HG02588 (cell line): ENCODE measurements around the gene SFTPB.
"Not testable (repeated sequence)": the region's sequence is repeated elsewhere in the genome, so short reads cannot be mapped to it uniquely, and the experiment has no call there.

ENCODE experiments used
- ATAC-seq: cut with Tn5 transposase; IDR thresholded peaks from one replicate; pipeline ENCODE4 v1.9.1; 2021; ENCODE audit warnings: mild to moderate bottlenecking, moderate library complexity; ENCODE audit not compliant: unreplicated experiment

SFTPB gene

DNA sequence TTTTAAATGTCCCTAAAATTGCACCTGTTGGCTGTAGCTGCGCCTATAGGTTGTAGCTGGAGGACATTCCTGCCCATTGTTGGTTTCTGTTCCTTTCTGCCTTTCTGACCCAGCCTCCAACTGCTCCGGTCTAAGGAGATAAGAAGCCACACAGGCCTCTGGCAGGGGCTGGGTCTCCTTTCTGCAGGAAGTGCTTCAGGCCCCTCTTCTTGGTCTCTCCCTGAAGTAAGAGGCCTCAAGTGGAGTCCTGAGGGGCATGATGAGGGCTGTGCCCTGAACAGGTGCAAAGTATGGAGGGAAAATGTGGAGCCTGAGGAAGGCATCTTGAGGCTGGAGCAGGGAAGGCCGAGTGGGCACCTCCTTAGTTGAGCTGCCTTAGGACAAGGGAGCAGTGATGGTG is 10.4 kb upstream of the SFTPB start:
- ATAC-seq: no peak

DNA sequence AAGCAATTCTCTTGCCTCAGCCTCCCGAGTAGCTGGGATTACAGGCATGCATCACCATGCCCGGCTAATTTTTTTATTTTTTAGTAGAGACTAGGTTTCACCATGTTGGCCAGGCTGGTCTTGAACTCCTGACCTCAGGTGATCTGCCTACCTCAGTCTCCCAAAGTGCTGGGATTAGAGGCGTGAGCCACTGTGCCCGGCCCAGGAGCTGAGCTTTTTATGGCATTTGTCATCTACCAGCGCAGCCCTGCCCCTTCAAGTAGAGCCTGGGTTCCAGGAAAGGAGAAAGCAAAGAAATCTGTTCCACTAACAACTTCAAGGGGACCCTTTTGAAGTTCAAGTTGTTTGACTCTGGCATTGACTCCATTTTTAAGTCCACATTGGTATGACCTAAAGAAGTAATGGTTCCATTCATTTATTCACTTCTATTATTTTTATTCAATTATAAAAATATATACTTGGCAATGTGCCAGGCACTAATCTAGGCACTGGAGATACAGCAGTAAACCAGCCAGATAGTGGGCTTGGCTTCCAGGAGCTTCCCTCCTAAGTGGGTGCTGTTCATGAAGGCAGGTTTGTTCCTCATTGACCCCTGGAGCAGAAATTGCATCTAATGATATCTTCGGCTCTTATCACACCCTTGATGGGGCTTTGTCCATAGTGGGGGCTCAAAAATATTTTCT is 8.0 kb upstream of the SFTPB start:
- ATAC-seq: no peak

DNA sequence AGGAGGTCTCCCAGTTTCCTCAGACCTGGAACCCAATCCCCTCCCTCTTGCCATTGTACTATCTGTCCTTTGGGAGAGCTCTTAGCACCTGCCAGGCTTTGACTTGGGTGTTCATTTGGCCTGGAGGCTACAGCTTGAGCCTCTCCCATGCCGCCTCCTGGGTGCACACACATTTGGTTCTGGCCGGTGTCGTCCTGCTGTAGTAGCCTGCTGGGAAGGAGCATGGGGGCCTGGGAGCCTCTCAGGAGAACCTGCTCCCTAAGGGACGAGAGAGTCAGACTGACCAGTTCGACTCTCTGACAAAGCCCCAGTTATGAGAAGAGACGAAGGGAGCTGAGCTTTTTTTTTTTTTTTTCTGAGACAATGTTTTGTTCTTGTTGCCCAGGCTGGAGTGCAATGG is 7.4 kb upstream of the SFTPB start:
- no peak for ATAC-seq

DNA sequence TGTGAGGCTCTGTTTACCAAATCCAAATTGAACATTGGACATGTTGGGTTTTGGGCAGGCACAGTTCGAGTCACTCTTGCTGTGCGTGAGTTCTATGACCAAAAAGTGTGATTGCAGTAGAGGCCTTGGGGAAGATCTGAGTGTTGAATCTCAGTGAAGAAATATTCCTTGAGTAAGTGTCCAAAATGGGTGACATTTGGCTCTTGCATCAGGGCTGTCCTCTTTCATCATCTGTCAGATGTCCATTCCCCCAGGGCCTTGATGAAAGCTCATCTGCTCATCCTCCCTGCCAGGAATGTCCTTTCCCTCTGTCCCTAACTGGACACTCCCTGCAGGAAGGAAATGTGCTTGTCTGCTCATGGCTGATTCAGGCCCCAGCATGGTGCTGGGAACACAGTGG is 6.4 kb upstream of the SFTPB start:
- no peak for ATAC-seq

DNA sequence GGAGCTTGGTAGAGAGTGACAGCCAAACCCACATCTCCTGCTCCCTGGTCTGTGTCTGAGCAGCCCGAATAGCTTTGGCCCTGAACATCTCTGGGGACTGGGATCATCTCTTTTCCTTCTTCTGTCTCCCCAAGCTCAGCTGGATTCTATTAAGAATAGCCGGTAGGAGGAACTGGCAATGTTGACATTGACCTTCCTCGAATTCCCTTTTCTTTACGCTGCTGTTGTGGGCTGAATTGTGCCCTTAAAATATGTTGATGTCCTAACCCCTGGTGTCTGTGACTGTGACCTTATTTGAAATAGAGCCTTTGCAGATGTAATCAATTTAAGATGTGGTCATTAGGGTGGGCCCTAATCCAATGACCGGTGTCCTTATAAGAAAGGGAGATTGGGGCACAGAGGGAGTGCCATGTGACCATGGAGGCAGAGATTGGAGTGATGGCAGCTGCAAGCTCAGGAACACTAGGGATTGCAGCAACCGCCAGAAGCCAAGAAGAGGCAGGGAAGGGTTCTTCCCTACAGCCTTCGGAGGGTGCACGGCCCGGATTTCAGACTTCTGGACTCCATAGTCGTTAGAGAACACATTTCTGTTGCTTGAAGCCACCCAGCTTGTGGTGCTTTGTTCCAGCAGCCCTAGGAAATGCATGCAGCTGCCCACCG is 5.8 kb upstream of the SFTPB start:
- ATAC-seq: no peak

DNA sequence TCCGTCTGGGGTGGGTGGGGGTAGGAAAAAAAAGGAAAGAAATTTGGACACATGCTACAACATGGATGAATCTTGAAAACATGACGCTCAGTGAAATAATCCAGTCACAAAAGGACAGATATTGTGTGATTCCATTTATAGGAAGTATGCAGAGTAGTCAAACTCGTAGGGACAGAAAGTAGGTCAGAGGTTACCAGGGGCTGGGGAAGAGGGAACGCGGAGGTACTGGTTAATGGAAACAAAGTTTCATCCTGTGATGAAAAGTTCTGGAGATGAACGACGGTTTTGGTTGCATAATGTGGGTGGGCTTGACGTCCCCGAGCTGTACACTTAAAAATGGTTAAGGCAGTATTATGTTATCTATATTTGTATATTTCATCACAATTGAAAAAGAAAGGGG is 4.5 kb upstream of the SFTPB start:
- no peak for ATAC-seq

DNA sequence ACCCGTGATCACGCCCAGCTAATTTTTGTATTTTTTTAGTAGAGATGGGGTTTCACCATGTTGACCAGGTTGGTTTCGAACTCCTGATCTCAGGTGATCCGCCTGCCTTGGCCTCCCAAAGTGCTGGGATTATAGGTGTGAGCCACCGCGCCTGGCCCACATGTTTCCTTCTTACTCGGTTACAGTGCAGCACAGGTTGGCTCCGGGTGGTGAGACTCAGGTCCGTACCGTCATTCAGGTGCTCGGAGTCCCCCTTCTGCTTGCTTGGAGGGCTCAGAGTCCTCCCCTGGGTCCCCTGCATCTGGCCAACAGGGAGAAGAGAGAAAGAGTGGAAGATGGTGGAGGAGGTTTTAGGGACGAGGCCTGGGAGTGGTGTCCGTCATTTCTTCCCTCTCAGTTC is 2.4 kb upstream of the SFTPB start:
- ATAC-seq: not testable (repeated sequence)

DNA sequence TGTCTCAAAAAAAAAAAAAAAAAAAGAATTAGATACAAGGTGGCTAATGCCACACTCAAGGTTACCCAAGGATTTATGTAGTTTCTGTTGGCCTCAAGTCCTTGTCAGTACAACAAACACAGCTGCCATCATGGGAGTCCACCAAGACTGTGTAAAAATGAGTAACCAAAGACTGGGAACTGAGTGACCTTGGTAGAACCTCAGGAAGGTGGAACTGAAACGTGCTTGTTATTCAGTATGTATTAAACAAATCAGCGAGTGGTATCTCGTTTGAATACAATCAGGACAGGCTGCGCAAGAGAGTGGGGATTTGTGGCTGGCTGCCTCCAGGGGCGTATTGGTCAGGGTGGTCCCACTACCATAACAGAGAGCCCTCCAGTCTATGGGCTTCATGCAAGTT is 1.6 kb upstream of the SFTPB start:
- peak; percentile 72 for ATAC-seq

DNA sequence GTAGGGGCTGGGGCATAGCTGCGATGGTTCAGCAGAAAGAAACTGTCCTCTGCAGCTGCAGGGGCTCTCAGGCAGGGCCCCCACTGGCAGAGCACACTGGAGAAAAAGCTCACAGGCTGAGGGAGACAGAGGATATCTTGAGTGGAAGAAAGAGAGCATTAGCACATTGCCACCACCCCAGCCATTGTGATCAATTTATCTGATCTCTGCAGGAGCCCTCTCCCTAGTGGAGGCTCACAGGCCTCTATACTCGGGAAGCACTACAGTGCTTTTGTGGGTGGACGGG is 801 bp upstream of the SFTPB start:
- no peak for ATAC-seq

DNA sequence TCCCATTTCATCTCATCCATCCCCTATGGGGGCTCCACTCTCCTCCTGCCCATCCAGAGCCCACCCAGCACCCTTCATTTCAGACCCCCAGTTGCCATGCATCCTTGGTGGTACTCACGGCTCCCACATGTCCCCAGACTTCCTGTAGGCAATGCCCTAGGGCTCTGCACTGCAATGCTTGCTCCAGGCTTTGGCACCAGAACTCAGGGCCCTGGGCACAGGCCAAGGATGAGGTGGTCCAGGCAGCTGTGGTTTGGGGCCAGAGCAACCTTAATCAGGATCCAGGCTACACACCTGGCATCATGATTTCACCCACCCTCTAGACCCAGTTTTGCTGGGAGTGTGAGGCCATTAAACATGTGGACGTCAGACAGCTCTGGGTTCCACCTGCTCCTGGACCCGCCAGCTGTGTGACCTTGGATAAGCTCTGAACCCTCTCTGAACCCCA is 414 bp downstream of the SFTPB start:
- no peak for ATAC-seq

DNA sequence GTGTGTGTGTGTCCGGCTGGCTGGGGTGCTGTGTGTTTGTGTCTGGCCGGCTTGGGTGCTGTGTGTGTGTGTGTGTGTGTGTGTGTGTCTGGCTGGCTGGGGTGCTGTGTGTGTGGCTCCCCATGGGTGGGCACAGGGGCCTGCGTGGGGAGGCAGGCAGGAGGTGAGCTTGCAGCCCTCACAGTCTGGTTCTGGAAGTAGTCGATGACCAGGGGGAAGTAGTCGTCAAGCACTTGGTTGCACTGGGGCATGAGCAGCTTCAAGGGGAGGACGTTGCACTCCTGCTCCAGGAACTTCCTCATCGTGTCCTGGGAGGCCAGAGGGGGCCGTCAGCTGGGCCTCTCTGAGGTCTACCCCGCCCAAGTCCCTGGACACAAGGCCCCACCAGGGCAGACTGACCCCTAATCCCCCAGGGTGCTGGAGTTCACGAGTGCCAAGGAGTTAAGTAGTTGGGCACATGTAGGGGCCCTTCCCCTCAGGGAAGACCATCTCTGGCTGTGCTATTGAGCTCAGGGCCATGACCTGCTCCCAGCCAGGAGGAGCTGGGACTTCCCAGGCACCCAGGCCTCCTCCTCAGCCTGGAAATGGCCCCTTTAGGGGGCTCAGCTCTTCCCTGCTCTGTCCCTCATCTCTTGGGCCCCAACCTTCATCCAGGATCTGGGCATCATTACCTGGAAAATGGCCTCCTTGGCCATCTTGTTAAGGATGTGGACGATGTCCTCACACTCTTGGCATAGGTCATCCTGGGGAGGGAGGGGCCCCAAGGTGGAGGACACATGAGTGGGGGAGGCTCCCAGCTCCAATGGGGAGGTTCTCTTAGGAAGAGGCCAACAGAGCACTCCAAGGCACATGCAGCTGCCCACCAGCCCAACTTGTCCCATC is 1.3 kb downstream of the SFTPB start:
- ATAC-seq: no peak

DNA sequence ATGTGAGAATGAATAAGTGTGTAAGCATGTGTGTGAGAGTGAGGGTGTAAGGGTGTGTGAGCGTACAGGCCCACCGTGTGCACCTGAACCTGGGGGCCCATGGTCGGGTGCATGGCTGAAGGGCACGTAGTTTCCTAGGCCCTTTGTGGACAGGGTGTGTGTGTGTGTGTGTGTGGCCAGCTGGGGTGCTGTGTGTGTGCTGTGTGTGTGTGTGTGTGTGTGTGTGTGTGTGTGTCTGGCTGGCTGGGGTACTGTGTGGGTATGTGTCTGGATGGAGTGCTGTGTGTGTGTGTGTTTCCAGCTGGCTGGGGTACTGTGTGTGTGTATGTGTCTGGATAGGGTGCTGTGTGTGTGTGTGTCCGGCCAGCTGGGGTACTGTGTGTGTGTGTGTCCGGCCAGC is 2.0 kb downstream of the SFTPB start:
- ATAC-seq: no peak

DNA sequence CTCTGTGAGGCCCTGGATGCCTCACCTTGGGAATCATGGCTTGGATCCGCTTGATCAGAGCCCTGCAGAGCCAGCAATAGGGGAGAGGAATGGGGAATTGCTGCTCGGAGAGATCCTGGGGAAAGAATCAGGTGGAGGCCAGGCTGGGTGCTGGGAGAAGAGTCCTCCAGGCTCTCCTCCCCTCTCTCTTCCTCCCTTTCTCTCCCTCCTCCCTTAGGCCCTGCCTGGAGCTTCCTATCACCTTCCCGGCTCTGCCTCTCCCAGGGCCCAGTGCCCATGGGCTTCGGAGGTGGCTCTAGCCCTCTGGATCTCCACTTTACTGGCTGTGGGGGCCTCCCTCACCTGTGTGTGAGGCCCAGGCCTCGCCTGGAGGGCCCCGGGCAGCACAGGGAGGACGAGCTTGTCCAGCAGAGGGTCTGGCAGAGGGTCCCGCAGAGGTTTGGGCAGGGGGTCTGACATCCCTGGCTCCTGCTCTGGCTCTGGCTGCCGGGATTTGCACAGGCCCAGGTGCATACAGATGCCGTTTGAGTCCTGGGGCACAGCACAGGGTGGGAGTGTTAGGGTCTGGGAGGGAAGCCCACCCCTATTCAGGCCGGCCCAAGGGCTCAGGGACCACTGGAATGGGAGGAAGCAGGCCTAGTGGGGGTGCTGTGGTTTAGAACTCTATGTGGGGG is 2.6 kb downstream of the SFTPB start:
- no peak for ATAC-seq

DNA sequence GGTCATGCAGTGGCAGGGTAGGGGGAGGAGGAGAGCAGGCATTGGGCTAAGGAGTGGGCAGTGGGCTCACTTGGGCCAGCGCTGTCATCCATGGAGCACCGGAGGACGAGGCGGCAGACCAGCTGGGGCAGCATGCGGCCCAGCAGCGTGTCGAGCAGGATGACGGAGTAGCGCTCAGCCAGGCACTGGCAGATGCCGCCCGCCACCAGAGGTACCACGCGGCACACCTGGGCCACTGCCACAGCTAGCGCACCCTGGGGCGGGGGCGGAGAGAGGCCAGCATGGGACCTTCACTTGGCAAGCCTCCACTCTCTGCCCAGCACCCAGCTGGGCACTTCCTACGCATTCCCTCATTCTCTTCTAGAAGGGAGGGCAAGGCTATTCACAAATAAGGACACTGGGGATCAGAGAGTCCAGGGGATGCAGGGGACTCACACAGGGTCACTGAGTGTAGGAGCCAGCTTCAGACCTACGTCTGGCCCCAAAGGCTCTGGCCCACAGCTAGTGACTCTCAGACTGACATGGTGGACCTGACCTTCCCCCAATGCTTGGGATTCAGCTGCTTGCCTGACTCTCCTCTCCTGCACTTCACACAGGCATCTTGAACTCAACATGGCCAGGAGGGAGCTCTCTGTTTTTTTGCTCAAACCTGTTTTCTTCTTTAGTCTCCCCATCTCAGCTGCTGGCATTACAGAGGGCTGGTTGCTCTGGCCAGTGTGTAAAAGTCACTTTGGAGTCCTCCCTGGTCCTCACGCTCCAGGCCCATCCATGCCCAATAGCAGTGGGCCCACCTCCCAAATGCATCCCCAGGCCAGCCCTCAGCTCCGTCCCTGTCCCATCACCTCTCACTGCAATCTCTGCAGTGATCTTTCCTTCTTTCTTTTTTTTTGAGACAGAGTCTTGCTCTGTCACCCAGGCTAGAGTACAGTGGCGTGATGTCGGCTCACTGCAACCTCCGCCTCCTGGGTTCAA is 4.1 kb downstream of the SFTPB start:
- no peak for ATAC-seq

DNA sequence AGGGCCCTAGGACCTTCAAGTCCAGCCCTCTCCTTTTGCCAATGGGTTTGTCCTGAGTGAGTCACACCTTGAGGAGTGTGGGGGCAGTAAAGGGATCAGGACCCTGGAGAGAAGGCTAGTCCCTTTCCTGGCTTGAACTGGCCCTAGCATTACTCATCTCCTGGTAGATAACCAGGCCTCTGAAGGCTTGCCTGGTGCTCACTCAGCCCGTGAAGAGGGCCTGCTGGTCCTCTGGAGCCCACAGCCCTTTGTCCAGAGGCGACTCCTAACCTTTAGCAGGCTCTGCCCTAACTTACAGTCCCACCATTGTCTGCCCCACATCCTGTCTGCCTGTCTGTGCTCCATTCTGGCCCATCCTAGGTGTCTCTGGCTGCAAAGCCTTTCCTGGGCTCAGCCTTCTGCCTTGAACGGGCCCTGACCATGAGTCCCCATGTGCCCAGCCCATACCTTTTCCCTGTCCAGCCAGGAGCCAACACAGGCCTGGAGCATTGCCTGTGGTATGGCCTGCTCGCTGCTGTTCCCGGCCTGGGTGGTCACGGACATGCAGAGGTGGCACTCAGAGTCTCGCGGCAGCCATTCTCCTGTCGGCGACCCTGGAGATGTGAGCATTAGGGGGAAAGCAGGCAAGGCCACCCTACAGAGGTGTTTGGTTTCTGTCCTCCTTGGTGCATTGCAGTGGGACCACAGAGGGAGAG is 5.0 kb downstream of the SFTPB start:
- ATAC-seq: no peak

DNA sequence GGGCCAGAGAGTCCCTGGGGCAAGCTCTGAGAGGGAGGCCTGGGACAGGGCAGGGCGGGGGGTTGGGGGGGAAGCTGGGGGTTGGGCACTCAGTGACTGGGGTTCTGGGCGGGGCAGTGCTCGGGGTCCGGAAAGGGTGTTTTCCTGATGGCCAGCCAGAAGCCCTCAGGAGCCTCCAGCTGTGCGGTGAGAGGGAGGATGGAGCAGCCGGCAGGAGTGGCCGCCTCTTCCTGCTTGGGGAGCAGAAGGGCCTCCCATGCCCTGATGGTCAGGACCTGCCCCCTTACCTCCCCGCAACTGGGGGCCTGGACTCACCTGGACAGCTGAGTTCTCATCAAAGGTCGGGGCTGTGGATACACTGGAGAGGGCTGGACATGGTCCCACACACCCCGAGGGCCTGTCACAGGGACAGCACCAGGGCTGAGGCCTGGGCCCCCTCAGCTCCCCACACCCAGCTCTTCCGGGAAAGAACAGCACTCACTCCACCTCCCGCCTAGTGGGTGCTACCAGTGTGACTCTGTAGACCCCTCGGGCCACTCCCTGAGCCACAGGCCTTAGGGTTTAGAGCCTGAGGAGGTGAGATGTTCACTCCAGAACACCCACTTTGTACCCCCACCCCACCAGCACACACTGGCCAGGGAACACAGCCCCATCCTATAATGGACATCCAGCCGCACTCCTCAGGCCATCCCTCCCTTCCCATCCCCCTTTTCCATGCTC is 6.7 kb downstream of the SFTPB start:
- no peak for ATAC-seq

DNA sequence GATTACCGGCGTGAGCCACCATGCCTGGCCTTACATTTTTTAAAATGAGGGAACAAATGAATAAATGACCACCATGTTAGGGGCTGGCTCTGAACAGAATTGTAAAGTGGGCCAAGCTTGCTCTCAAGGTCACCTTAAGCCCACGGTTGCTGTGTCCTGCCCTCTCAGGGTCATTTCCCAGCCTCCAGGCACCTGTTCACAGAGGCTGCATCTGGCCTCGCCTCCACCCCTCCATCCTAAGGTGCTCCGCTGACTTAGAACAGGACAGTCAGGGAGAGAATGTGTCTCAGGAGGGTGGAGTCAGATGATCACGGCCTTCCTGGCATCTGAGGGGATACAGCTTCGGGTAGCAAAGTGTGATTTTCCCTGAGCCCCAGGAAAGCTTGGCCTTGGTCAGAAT is 7.3 kb downstream of the SFTPB start:
- ATAC-seq: no peak

DNA sequence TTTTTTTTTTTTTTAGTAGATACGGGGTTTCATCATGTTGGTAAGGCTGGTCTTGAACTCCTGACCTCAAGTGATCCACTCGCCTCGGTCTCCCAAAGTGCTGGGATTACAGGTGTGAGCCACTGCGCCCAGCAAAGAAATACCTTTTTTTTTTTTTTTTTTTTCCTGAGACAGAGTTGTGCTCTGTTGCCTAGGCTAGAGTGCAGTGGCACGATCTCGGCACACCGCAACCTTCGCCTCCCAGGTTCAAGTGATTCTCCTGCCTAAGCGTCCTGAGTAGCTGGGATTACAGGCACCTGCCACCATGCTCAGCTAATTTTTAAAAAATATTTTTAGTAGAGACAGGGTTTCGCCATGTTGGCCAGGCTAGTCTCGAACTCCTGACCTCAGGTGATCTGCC is 7.7 kb downstream of the SFTPB start:
- not testable (repeated sequence) for ATAC-seq

DNA sequence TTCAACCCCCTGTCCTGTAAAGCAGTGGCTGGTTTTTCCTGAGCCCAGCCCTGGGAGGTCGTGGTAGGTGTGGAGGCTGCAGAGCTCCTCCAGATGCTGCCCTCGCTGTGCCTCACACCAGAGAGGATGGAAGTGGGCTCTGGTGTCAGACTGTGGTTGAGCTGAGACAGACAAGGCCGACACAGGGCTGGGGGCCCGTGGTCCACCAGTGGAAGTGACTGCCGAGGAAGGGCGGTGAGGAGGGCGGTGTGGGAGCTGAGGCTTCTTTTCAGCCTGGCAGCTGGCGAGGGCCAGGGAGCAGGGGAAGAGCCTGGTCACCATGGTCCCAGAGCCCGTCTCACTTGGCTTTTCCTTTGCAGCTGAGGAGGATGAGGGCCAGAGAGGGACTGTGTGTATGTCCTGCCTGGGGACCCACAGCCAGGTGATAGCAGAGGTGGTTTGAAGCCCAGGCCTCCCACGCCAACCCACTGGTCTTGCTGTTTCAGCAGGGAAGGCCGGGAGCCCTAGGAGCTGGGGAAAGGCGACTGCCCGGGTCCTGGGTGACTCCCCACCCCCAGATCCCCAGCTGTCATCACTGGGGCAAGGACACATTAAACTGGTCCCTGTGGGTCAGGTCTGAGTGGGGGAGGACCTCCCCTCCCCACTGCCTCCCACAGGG is 8.5 kb downstream of the SFTPB start:
- no peak for ATAC-seq
